Hematopoietic multipotent progenitor cell treated with erythropoietin and hydrocortisone succinate and interleukin-3 and kit ligand, for 8 days (in vitro differentiated cells): ENCODE results near the gene NOMO2.
"Not testable (repeated sequence)": the region's sequence is repeated elsewhere in the genome, so short reads cannot be mapped to it uniquely, and the experiment has no call there.

Experiments
- DNase-seq: peaks from one replicate; pipeline ENCODE4 v3.0.0-alpha.2; 2015

The NOMO2 gene

GRCh38 chr16:18521445-18522181, 40.3 kb downstream of the NOMO2 start:
- not testable (repeated sequence) for DNase-seq

DNA sequence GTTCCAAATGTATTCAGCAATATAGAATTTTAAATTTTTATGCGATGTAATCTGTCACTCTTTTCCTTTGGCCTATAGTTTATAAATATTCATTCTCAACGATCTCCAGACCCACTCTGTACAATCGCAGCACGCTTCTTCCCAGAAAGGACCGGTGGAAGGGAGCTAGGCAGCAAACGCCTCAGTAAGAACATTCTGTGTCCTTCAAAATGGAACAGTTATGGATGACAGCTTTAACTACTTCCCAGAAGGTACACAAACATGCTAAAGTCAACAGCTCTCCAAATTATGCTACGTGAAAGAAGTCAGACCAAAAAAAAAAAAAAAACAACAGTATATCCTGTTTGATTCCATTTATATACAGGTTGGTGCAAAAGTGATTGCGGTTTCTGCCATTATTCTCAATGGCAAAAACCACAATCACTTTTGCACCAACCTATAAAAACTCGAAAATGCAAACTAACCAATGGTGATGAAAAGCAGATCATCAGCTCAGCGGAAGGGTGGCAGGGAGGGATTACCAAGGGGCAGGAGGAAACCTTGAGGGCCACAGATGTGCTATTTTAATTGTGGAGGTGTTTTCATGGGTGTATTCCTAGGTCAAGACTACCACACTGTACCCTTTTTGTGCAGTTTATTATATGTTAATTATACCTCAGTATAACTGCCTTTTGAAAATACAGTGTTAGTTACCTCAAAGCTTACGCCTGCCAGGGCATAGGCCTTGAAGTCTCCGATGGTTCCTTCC, 43.2 kb downstream of the NOMO2 start:
- not testable (repeated sequence) for DNase-seq

GRCh38 chr16:18498430-18498829, 63.5 kb downstream of the NOMO2 start:
- DNase-seq: not testable (repeated sequence)

DNA sequence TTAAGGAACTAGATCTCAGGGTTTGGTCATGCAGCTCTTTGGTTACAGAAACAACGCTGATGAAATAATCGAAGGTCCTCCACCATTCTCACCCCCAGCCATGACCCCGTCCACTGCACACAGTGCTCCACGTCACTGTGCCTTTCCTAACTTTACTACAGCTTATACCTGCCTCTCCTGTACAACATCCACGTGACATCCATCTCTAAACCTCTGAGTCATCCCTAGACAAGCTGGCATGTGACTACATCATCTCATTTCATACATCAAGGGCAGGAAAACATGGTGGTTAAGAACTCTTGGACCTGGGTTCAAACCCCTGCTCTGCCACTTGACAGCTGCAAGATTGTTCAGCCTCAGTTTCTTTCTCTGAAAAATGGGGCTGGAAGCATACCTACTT, 64.9 kb downstream of the NOMO2 start:
- DNase-seq: not testable (repeated sequence)

- not testable (repeated sequence) for DNase-seq
These were observed 69.6 kb downstream of the NOMO2 start for GRCh38 chr16:18492118-18492897.

DNA sequence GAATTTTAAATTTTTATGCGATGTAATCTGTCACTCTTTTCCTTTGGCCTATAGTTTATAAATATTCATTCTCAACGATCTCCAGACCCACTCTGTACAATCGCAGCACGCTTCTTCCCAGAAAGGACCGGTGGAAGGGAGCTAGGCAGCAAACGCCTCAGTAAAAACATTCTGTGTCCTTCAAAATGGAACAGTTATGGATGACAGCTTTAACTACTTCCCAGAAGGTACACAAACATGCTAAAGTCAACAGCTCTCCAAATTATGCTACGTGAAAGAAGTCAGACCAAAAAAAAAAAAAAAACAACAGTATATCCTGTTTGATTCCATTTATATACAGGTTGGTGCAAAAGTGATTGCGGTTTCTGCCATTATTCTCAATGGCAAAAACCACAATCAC, 125.9 kb downstream of the NOMO2 start:
- not testable (repeated sequence) for DNase-seq

DNA sequence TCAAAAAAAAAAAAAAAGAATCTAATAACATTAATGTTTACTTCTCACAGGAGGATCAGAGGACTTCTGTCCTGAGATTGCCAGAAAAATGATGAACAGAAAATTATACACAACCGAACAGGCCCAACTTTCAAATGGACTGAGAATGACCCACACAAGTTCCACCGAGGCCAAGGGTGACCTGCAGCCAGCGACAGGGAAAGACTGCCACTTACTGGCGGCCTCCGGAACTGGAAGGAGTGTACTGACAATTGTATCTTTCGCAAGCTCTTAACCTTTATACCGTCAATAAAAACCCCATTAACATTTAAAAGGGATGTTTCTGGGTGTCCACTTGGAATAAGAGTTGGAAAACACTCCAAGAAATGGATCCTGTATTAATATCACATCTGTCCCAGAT, 146.1 kb downstream of the NOMO2 start:
- not testable (repeated sequence) for DNase-seq

- DNase-seq: not testable (repeated sequence)
These were observed 152.2 kb downstream of the NOMO2 start for GRCh38 chr16:18409532-18410293.

DNA sequence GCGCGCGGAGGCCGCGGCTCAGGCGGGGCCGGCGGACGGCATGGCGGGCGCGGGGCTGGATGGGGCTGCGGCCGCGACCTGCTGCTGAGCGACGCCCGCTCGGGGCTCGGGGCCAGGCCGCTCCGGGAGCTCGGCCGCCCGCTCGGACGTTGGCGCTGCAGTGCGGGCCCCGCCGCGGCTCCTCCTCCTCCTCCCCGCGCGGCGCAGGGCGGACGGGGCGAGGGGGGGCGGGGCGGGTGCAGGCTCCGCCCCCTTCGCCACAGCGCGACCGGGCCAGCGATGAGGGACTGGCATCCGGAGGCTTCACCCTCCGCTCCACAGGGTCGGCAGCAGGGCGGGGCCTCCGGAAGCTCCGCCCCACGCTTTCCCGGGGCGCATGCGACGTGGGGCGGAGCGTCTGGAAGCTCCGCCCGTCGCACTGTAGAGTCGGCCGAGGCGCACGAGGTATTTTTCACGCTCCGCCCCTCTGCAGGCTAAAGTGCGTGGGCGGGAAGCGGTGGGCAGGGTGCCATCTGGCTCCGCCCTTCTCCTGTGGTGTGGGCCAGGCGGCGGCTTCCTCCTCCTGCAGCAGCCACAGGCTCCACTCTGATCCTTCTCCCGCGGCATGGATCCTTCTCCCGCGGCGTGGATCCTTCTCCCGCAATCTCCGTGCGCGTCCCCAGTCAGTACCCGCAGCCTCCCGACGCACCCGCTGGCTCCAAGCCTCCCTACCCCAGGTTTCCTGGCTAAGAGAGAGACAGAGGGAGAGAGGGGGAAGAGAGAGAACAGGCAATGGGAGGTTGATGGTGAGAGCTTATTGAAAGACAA, 159.8 kb downstream of the NOMO2 start:
- not testable (repeated sequence) for DNase-seq

DNA sequence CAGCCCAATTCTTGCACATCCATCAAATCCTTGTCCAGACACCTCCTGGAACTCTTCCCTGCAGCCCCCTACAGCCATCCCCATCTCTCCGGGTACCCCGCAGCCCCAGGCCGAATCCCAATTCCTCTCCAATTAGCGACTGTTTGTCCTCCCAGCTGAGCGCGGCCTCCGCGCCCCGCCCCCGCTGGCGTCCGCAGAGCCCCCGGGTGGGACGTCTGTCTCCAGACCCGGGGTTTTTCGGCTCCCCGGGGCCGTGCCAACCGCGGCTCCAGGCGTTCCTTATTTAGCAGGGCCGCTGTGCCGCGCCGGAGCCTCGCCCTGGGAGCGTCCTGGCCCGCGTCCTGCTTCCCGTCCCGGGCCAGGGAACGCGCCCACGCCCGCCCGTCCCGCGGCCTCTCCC, 160.7 kb downstream of the NOMO2 start:
- DNase-seq: not testable (repeated sequence)

- not testable (repeated sequence) for DNase-seq
These were observed 167.5 kb downstream of the NOMO2 start for GRCh38 chr16:18394363-18394762.

GRCh38 chr16:18387767-18388166, 174.1 kb downstream of the NOMO2 start:
- DNase-seq: not testable (repeated sequence)

GRCh38 chr16:18386517-18386916, 175.4 kb downstream of the NOMO2 start:
- not testable (repeated sequence) for DNase-seq

- not testable (repeated sequence) for DNase-seq
These were observed 176.6 kb downstream of the NOMO2 start for GRCh38 chr16:18385285-18385684.

DNA sequence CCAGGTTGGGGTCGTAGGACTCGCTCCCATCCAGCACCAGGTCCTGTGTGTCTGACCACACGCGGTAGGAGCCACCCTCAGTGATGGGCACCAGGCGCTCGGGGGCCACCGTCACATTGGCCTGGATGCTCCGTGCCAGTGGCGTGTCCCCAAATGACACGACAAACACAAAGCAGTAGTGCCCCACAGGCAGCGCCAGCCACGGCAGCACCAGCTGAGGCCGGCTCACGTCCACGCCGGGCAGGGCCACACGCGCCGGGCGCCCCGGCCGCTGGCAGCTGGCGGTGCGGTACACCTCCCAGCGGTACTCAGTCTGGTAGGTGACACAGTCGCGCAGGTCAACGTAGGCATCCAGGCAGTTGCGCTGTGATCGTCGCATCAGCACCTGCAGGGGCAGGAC, 177.0 kb downstream of the NOMO2 start:
- not testable (repeated sequence) for DNase-seq

GRCh38 chr16:18384098-18384636, 177.7 kb downstream of the NOMO2 start:
- DNase-seq: not testable (repeated sequence)

GRCh38 chr16:18382696-18383095, 179.2 kb downstream of the NOMO2 start:
- DNase-seq: not testable (repeated sequence)
